GM18870 (cell line): ENCODE data around the gene GABRE.
"Not testable (repeated sequence)": the region's sequence is repeated elsewhere in the genome, so short reads cannot be mapped to it uniquely, and the experiment has no call there.

Experiments used
- ATAC-seq: cut with Tn5 transposase; IDR thresholded peaks from one replicate; pipeline ENCODE4 v1.9.1; 2021; ENCODE audit warnings: moderate library complexity; ENCODE audit not compliant: unreplicated experiment

GABRE gene

GRCh38 chrX:151970661-151971060 is 3.8 kb downstream of the GABRE start:
- no peak for ATAC-seq

- no peak for ATAC-seq
Observed at GRCh38 chrX:151970027-151970426, 4.4 kb downstream of the GABRE start.

- no peak for ATAC-seq
Observed at GRCh38 chrX:151966236-151966635, 8.2 kb downstream of the GABRE start.

- no peak for ATAC-seq
Observed at GRCh38 chrX:151962034-151962433, 12.4 kb downstream of the GABRE start.

GRCh38 chrX:151958101-151958500 is 16.4 kb downstream of the GABRE start:
- ATAC-seq, result no peak

- ATAC-seq, result no peak
Observed at GRCh38 chrX:151954730-151955129, 19.7 kb downstream of the GABRE start.

- ATAC-seq, result no peak
Observed at GRCh38 chrX:151938172-151938571, 36.3 kb downstream of the GABRE start.

- ATAC-seq, result no peak
Observed at GRCh38 chrX:151935358-151935757, 39.1 kb downstream of the GABRE start.

- ATAC-seq, result no peak
Observed at GRCh38 chrX:151929126-151929525, 45.4 kb downstream of the GABRE start.

- ATAC-seq, result no peak
Observed at GRCh38 chrX:151923648-151924047, 50.8 kb downstream of the GABRE start.

GRCh38 chrX:151922692-151923091 is 51.8 kb downstream of the GABRE start:
- no peak for ATAC-seq

- ATAC-seq, result no peak
Observed at GRCh38 chrX:151921866-151922265, 52.6 kb downstream of the GABRE start.

GRCh38 chrX:151921292-151921691 is 53.2 kb downstream of the GABRE start:
- ATAC-seq, result no peak

GRCh38 chrX:151920530-151920929 is 53.9 kb downstream of the GABRE start:
- ATAC-seq, result no peak

GRCh38 chrX:151920101-151920500 is 54.4 kb downstream of the GABRE start:
- no peak for ATAC-seq

GRCh38 chrX:151919610-151920009 is 54.9 kb downstream of the GABRE start:
- ATAC-seq, result no peak

GRCh38 chrX:151918736-151919135 is 55.7 kb downstream of the GABRE start:
- ATAC-seq, result not testable (repeated sequence)

GRCh38 chrX:151912780-151913179 is 61.7 kb downstream of the GABRE start, which contains the start of gene MAGEA4:
Gene MAGEA4, plus strand, starts transcription at chrX:151912889. Its CDS starts 10,776 bp downstream, at chrX:151923665.
- ATAC-seq, result no peak

GRCh38 chrX:151912221-151912620 is 62.3 kb downstream of the GABRE start:
- ATAC-seq, result no peak

GRCh38 chrX:151904989-151905388 is 69.5 kb downstream of the GABRE start:
- ATAC-seq, result no peak
